IMR-90 (cell line): ENCODE data around the gene ADCY9. TPM values are rescaled to one million over a fixed set of nuclear protein-coding genes. Genes with fewer than 3 reads are reported as not detected.

Experiments used
- ATAC-seq: fragments of 200-7000 bp; cut with Tn5 transposase; 2 replicates; pipeline ENCODE4 v1.9.1; 2020; ENCODE audit warnings: low read depth, mild to moderate bottlenecking, moderate library complexity
- BruUV-seq: library from RNA; stranded (reverse); fragments of 400-500 nt; replicated peaks from 2 replicates; lab custom pipeline; 2021; lab: Mats Ljungman, UMichigan
- CTCF ChIA-PET: fragments of 300-600 bp; formaldehyde crosslinking; extraction: SDS; loops from one replicate; lab custom pipeline; 2021; ENCODE audit warnings: antibody characterized with exemption; lab: Yijun Ruan, JAX
- POLR2A ChIA-PET: fragments of 300-600 bp; sonication (Branson Sonifier 250); formaldehyde crosslinking; loops from one replicate; lab custom pipeline; 2022; ENCODE audit warnings: antibody characterized with exemption; ENCODE audit not compliant: unreplicated experiment; lab: Charles Lee
- DNase-seq: peaks from one replicate; pipeline ENCODE4 v3.0.0; 2013
- H2AFZ ChIP-seq: replicated peaks from 2 replicates; pipeline ENCODE3; 2013; ENCODE audit warnings: low read length, mild to moderate bottlenecking; ENCODE audit not compliant: poor library complexity
- H2AK5ac ChIP-seq: 2 replicates; pipeline ENCODE4 v1.6.1; 2013; ENCODE audit warnings: low read depth, low read length, inconsistent platforms
- H2AK9ac ChIP-seq: replicated peaks from 2 replicates; pipeline ENCODE3; 2013; ENCODE audit warnings: mild to moderate bottlenecking, low read depth, low read length, moderate library complexity; ENCODE audit not compliant: poor library complexity
- H2BK120ac ChIP-seq: 2 replicates; pipeline ENCODE4 v1.6.1; 2013; ENCODE audit warnings: low read depth, low read length, inconsistent platforms
- H2BK15ac ChIP-seq: 3 replicates; pipeline ENCODE4 v1.6.1; 2013; ENCODE audit warnings: low read depth, low read length, inconsistent platforms
- H2BK20ac ChIP-seq: 2 replicates; pipeline ENCODE4 v1.6.1; 2013; ENCODE audit warnings: low read depth, mild to moderate bottlenecking, inconsistent platforms, low read length, moderate library complexity
- H2BK5ac ChIP-seq: 2 replicates; pipeline ENCODE4 v1.6.1; 2013; ENCODE audit warnings: mild to moderate bottlenecking, low read depth, low read length, inconsistent platforms; ENCODE audit not compliant: poor library complexity, severe bottlenecking
- H3K14ac ChIP-seq: replicated peaks from 2 replicates; pipeline ENCODE4 v1.6.1; 2013; ENCODE audit warnings: low read depth, low read length, inconsistent platforms
- H3K18ac ChIP-seq: 2 replicates; pipeline ENCODE4 v1.6.1; 2013; ENCODE audit warnings: low read depth, low read length, control low read depth
- H3K23ac ChIP-seq: 2 replicates; pipeline ENCODE4 v1.6.1; 2013; ENCODE audit warnings: low read depth, low read length, inconsistent platforms
- H3K27ac ChIP-seq: 2 replicates; pipeline ENCODE4 v1.5.1; 2013; ENCODE audit warnings: mild to moderate bottlenecking, control low read depth, low read length; ENCODE audit not compliant: insufficient read depth
- H3K27me3 ChIP-seq: 2 replicates; pipeline ENCODE4 v1.6.1; 2013; ENCODE audit warnings: low read length; ENCODE audit not compliant: control insufficient read depth, insufficient read depth
- H3K36me3 ChIP-seq: 2 replicates; pipeline ENCODE4 v1.6.1; 2013; ENCODE audit warnings: low read length, mixed read lengths; ENCODE audit not compliant: control insufficient read depth, insufficient read depth
- H3K4ac ChIP-seq: 2 replicates; pipeline ENCODE4 v1.6.1; 2013; ENCODE audit warnings: low read depth, low read length, inconsistent platforms
- H3K4me1 ChIP-seq: 2 replicates; pipeline ENCODE4 v1.6.1; 2013; ENCODE audit warnings: low read length, mixed read lengths; ENCODE audit not compliant: control insufficient read depth, insufficient read depth
- H3K4me2 ChIP-seq: 2 replicates; pipeline ENCODE4 v1.6.1; 2013; ENCODE audit warnings: low read depth, mild to moderate bottlenecking, control low read depth, low read length, moderate library complexity
- H3K4me3 ChIP-seq: 2 replicates; pipeline ENCODE4 v1.5.1; 2013; ENCODE audit warnings: low read depth, mild to moderate bottlenecking, control low read depth, low read length, moderate library complexity; ENCODE audit not compliant: insufficient read depth
- H3K56ac ChIP-seq: 2 replicates; pipeline ENCODE4 v1.6.1; 2013; ENCODE audit warnings: low read length, inconsistent platforms; ENCODE audit not compliant: insufficient read depth; ENCODE audit errors: extremely low read depth
- H3K79me1 ChIP-seq, 2 experiments: 2 replicates each; pipeline ENCODE4 v1.6.1; 2013; ENCODE audit warnings: low read length in 2 of 2, inconsistent platforms in 1 of 2, low read depth in 1 of 2
- H3K9ac ChIP-seq: 2 replicates; pipeline ENCODE4 v1.6.1; 2013; ENCODE audit warnings: low read depth, low read length, control low read depth
- H3K9me1 ChIP-seq: 2 replicates; pipeline ENCODE4 v1.6.1; 2013; ENCODE audit warnings: low read length, inconsistent platforms; ENCODE audit not compliant: insufficient read depth
- H3K9me3 ChIP-seq: 2 replicates; pipeline ENCODE4 v1.6.1; 2013; ENCODE audit warnings: low read length; ENCODE audit not compliant: control insufficient read depth, insufficient read depth
- H4K20me1 ChIP-seq: 2 replicates; pipeline ENCODE4 v1.6.1; 2013; ENCODE audit warnings: low read length, inconsistent platforms; ENCODE audit not compliant: insufficient read depth
- H4K5ac ChIP-seq: 2 replicates; pipeline ENCODE4 v1.6.1; 2013; ENCODE audit warnings: mild to moderate bottlenecking, low read depth, low read length, control low read depth
- H4K8ac ChIP-seq, 2 experiments: 2 replicates each; pipeline ENCODE4 v1.6.1; 2013; ENCODE audit warnings: low read depth in 2 of 2, low read length in 2 of 2, control low read depth in 1 of 2, inconsistent platforms in 1 of 2
- H4K91ac ChIP-seq: 2 replicates; pipeline ENCODE4 v1.6.1; 2013; ENCODE audit warnings: low read depth, low read length, inconsistent platforms; ENCODE audit not compliant: insufficient read depth
- FOS ChIP-seq: fragments of 150-350 bp; IDR thresholded peaks from 2 replicates; pipeline ENCODE4 v1.6.1; 2016; ENCODE audit warnings: low read depth, low read length
- MAZ ChIP-seq: IDR thresholded peaks from 2 replicates; pipeline ENCODE4 v1.6.1; 2012; ENCODE audit warnings: low read depth, mild to moderate bottlenecking, low read length, improper control_type of control experiment, moderate library complexity, borderline replicate concordance
- MXI1 ChIP-seq: IDR thresholded peaks from 2 replicates; pipeline ENCODE4 v1.6.1; 2012; ENCODE audit warnings: low read depth, mild to moderate bottlenecking, low read length, moderate library complexity, borderline replicate concordance
- POLR2A ChIP-seq: IDR thresholded peaks from 2 replicates; pipeline ENCODE4 v1.6.1; 2012; ENCODE audit warnings: mild to moderate bottlenecking, low read depth, low read length
- RAD21 ChIP-seq: IDR thresholded peaks from 2 replicates; pipeline ENCODE4 v1.6.1; 2012; ENCODE audit warnings: low read length, improper control_type of control experiment
- RFX5 ChIP-seq: IDR thresholded peaks from 2 replicates; pipeline ENCODE4 v1.8.0; 2012; ENCODE audit warnings: low read depth, mild to moderate bottlenecking, low read length, moderate library complexity
- SMC3 ChIP-seq: fragments of 150-350 bp; IDR thresholded peaks from 2 replicates; pipeline ENCODE4 v1.6.1; 2016; ENCODE audit warnings: low read depth, mild to moderate bottlenecking, antibody characterized with exemption, low read length, moderate library complexity
- WGBS, 2 experiments: methylation state at CpG; one replicate each; pipeline versions ENCODE4 v1.1.5 to v1.1.7; 2013; ENCODE audit warnings: missing lambda C conversion rate in 2 of 2; ENCODE audit not compliant: insufficient read length in 1 of 2; ENCODE audit errors: extremely low coverage in 2 of 2; 5-methylcytosine and 5-hydroxymethylcytosine counted together
- dilution Hi-C: fragments of 300-500 bp; cut with HindIII; formaldehyde crosslinking; loops from one replicate; pipeline ENCODE4 v1.14.3; 2018; ENCODE audit warnings: low sequenced_read_pairs; ENCODE audit not compliant: unreplicated experiment
- in situ Hi-C: fragments of 300-500 bp; cut with MboI; formaldehyde crosslinking; loops from 3 replicates; pipeline ENCODE4 v1.14.3; 2019; ENCODE audit warnings: low sequenced_read_pairs, inconsistent platforms, mixed read lengths
- intact Hi-C: fragments of 100-400 bp; cut with micrococcal nuclease; formaldehyde crosslinking; loops from 2 replicates; pipeline ENCODE4 v1.10.0; 2022
- polyA plus RNA-seq, 3 experiments: library from polyadenylated mRNA; depleted of rRNA; stranded (reverse); fragments of >200 nt; gene quantifications; 2 replicates each; pipeline ENCODE4 v1.2.3, GENCODE V29; 2012; ENCODE audit warnings: low replicate concordance in 1 of 3
- total RNA-seq: library from RNA; depleted of rRNA; stranded (reverse); fragments of >200 nt; gene quantifications from 2 replicates; pipeline ENCODE4 v1.2.3, GENCODE V29; 2012
- TF ChIP-seq, protein P1 (sequence below): conservative IDR thresholded peaks from 2 replicates; pipeline ENCODE4 v1.5.1; 2012; ENCODE audit warnings: mild to moderate bottlenecking, low read depth, low read length, improper control_type of control experiment

ADCY9 gene
- total and polyA plus RNA-seq, 2 of the 4 experiments (the other 2 are of a cell fraction): 5.4 to 12.5 TPM

DNA sequence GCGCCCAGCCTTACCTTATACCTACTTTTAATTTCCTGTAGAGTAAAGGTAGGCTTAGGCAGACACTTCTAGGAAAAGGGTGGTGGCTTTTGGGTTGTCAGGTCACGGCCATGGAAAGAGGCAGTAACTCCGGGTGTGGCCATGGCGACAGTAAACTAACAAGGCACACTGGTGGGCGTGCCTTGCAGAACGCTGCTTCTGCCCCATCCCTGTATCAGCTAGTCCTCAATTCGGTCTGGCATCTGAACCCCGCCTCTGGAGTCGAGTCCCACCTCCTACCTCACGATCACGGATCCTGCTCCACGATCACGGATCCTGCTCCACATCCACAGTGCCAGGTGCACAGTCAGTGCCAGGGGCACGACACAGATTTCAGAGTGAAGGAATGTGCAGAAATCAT lies 5.6 kb downstream of the ADCY9 start:
- Histone ChIP-seq H3K14ac (no peak overlapping the region), H3K4me3 (no peak overlapping the region), H3K27ac (no peak overlapping the region), H3K4me2 (no peak overlapping the region; the same call in 1 of the 2 replicates), H3K4me1 (peaks cover 24% of the 10 kb centered on the region), H2AK5ac (peak overlapping the region; percentile 30; the same call in 1 of the 2 replicates), H3K36me3 (peaks cover 22% of the 10 kb centered on the region), H2BK20ac (peak overlapping the region; percentile 8; the same call in 1 of the 2 replicates), H4K8ac (no peak overlapping the region), H4K5ac (no peak overlapping the region), H3K56ac (no peak overlapping the region), H3K79me1 (peaks cover 39 to 88% of the 10 kb centered on the region in 2 experiments), H3K4ac (0 out of 2 replicates have a peak overlapping the region, but pooled peaks have one; percentile 9), H3K27me3 (no peaks in the 10 kb centered on the region), H2BK15ac (no peak overlapping the region), H2BK120ac (no peak overlapping the region), H3K9me3 (no peaks in the 10 kb centered on the region), H3K18ac (no peak overlapping the region), H3K9ac (no peak overlapping the region), H3K9me1 (peaks cover 27% of the 10 kb centered on the region), H3K23ac (no peak overlapping the region), H2AK9ac (peak overlapping the region; percentile 81), H2BK5ac (no peak overlapping the region), H4K20me1 (peaks cover 47% of the 10 kb centered on the region; the same call in 1 of the 2 replicates), H2AFZ (peak overlapping the region; percentile 52), H4K91ac (no peak overlapping the region)
- ChIA-PET POLR2A (no interaction called here), CTCF (no interaction called here)
- intact Hi-C loops: loop anchor here (5.0 to 10.0 kb wide), 2 partner anchors 58 to 416 kb away; no protein-coding TSS in a partner anchor
- no peak for TF ChIP-seq MXI1
- TF ChIP-seq RAD21: no peak
- TF ChIP-seq RFX5: no peak
- no peak for TF ChIP-seq SMC3
- TF ChIP-seq, protein P1, sequence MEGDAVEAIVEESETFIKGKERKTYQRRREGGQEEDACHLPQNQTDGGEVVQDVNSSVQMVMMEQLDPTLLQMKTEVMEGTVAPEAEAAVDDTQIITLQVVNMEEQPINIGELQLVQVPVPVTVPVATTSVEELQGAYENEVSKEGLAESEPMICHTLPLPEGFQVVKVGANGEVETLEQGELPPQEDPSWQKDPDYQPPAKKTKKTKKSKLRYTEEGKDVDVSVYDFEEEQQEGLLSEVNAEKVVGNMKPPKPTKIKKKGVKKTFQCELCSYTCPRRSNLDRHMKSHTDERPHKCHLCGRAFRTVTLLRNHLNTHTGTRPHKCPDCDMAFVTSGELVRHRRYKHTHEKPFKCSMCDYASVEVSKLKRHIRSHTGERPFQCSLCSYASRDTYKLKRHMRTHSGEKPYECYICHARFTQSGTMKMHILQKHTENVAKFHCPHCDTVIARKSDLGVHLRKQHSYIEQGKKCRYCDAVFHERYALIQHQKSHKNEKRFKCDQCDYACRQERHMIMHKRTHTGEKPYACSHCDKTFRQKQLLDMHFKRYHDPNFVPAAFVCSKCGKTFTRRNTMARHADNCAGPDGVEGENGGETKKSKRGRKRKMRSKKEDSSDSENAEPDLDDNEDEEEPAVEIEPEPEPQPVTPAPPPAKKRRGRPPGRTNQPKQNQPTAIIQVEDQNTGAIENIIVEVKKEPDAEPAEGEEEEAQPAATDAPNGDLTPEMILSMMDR: no peak
- TF ChIP-seq POLR2A: no peak
- TF ChIP-seq FOS: no peak
- TF ChIP-seq MAZ: no peak
- dilution Hi-C loops: no loop called here
- in situ Hi-C loops: loop anchor here (10.0 kb wide), 1 partner anchor 144 kb away; no protein-coding TSS in a partner anchor
- DNase-seq (no peak), ATAC-seq (no peak)
- BruUV-seq: no TSS peak
- 100% methylated on average over 10 of the region's 14 CpGs; no CpG with 5 or more reads in 1 of the 2 experiments for WGBS, 2 experiments
